Cerebellar nuclear complex (tissue), 1 donor: Measurements from ENCODE around the gene KIAA0319L.
A peak's percentile ranks its signal among the peaks of the same experiment; 100 is the strongest.

Experiments used
- DNase-seq, 2 experiments: peaks; one replicate each; lab custom pipeline; 2025; lab: John Stamatoyannopoulos, UW

KIAA0319L gene

GRCh38 chr1:35563166-35563565, 6.0 kb upstream of the KIAA0319L start:
- DNase-seq = no peak

- no peak for DNase-seq
Measured at GRCh38 chr1:35561972-35562680, 4.9 kb upstream of the KIAA0319L start.

GRCh38 chr1:35561297-35561971, 4.2 kb upstream of the KIAA0319L start:
- DNase-seq = no peak

- DNase-seq = peak in 1 of 2 experiments; percentile 43
Measured at GRCh38 chr1:35560256-35561225, 3.3 kb upstream of the KIAA0319L start.

- DNase-seq = no peak
Measured at GRCh38 chr1:35559317-35559944, 2.2 kb upstream of the KIAA0319L start.

GRCh38 chr1:35558374-35559316, 1.4 kb upstream of the KIAA0319L start:
- DNase-seq = no peak

- peak; percentile 65 to 80 for DNase-seq
Measured at GRCh38 chr1:35557611-35558373, 589 bp upstream of the KIAA0319L start, which contains the start of gene NCDN. Gene NCDN (plus strand): TSS chr1:35557799. CDS start chr1:35558191, 392 bp downstream.

- no peak for DNase-seq
Measured at GRCh38 chr1:35556484-35557117, 602 bp downstream of the KIAA0319L start.

GRCh38 chr1:35555601-35556477, 1.4 kb downstream of the KIAA0319L start:
- DNase-seq = no peak

- no peak for DNase-seq
Measured at GRCh38 chr1:35555212-35555584, 2.0 kb downstream of the KIAA0319L start.

GRCh38 chr1:35554266-35555211, 2.7 kb downstream of the KIAA0319L start:
- no peak for DNase-seq

- DNase-seq = no peak
Measured at GRCh38 chr1:35553851-35554250, 3.4 kb downstream of the KIAA0319L start.

- DNase-seq = no peak
Measured at GRCh38 chr1:35546614-35547013, 10.6 kb downstream of the KIAA0319L start.

GRCh38 chr1:35544976-35545375, 12.2 kb downstream of the KIAA0319L start:
- no peak for DNase-seq

- DNase-seq = no peak
Measured at GRCh38 chr1:35539824-35540261, 17.4 kb downstream of the KIAA0319L start.

- no peak for DNase-seq
Measured at GRCh38 chr1:35539073-35539823, 18.0 kb downstream of the KIAA0319L start.
